ENCODE measurements around the gene UBE2E1. TPM values are rescaled to one million over a fixed set of nuclear protein-coding genes. Genes with fewer than 3 reads are reported as not detected.

Gene UBE2E1
- total and polyA plus RNA-seq, 2 donors (not counting 1 experiment from before 2014, with no cell fraction given), result 46.7 to 63.7 TPM

DNA sequence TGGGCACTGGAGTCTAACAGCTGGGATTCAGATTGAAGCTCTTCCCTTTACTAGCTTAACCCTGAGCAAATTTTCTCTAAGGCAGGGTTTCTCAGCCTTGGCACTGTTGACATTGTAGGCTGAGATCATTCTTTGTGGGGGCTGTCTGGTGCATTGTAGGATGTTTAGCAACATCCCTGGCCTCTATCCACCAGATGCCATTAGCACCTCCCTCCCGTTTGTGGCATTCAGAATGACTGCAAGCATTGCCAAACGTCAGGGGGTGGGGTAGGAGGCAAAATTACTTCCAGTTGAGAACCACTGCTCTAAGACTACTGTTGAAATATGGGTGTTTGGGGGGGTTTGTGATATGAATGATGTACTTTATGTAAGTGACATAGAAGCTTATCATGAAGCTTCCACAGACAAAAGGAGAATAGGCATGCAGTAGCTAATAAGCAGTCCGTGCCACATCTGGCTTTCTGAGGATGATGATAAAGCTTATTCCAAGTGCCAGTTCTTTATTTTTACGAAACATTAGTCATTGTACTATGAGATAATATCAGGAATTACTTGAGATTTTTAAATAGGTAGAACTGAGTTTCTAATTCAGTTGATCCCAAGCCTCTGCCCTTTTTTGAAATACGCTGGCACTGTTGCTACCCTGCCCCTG, 71.7 kb downstream of the UBE2E1 start:
- H2AFZ ChIP-seq (ENCODE audit: insufficient read depth, low read depth, low read length, poor library complexity, severe bottlenecking), result no peak overlapping the region
- TF ChIP-seq EZH2 (IDR thresholded peaks at IDR 0.05; ENCODE audit: borderline replicate concordance, insufficient read depth, low read depth, low read length, poor library complexity, severe bottlenecking), result no peak
- TF ChIP-seq, protein P1, sequence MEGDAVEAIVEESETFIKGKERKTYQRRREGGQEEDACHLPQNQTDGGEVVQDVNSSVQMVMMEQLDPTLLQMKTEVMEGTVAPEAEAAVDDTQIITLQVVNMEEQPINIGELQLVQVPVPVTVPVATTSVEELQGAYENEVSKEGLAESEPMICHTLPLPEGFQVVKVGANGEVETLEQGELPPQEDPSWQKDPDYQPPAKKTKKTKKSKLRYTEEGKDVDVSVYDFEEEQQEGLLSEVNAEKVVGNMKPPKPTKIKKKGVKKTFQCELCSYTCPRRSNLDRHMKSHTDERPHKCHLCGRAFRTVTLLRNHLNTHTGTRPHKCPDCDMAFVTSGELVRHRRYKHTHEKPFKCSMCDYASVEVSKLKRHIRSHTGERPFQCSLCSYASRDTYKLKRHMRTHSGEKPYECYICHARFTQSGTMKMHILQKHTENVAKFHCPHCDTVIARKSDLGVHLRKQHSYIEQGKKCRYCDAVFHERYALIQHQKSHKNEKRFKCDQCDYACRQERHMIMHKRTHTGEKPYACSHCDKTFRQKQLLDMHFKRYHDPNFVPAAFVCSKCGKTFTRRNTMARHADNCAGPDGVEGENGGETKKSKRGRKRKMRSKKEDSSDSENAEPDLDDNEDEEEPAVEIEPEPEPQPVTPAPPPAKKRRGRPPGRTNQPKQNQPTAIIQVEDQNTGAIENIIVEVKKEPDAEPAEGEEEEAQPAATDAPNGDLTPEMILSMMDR (IDR thresholded peaks at IDR 0.05), result no peak
- Mint-ChIP-seq H3K9me3 (ENCODE audit: insufficient read depth) (no peaks in the 10 kb centered on the region), H3K4me1 (peaks cover 56% of the 10 kb centered on the region), H3K27ac (no peak overlapping the region), H3K27me3 (no peaks in the 10 kb centered on the region), H3K4me3 (no peak overlapping the region)
- H3K79me2 ChIP-seq (ENCODE audit: control insufficient read depth, insufficient read depth, low read length), result peaks cover 57% of the 10 kb centered on the region
- peaks cover 0 to 8% (median 0%) of the 10 kb centered on the region in 3 donors for H3K9me3 ChIP-seq (ENCODE audit: control extremely low read depth in 1 of 3, control insufficient read depth in 2 of 3, insufficient read depth in 1 of 3, low read length in 2 of 3)
- no peaks in the 10 kb centered on the region for H3K36me3 ChIP-seq (replicated peaks in 1 of 2; ENCODE audit: control extremely low read depth in 1 of 2, control insufficient read depth in 1 of 2, extremely low read depth in 1 of 2, insufficient read depth in 2 of 2, low read length in 1 of 2)
- H3K27ac ChIP-seq (ENCODE audit: low read length in 2 of 2), result no peak overlapping the region
- no peak overlapping the region for H3K4me2 ChIP-seq (replicated peaks; ENCODE audit: low read depth, low read length, poor library complexity, severe bottlenecking)
- WGBS (ENCODE audit: insufficient coverage), result 100% methylated on average over 2 of the region's 5 CpGs
- ChIA-PET CTCF (interaction anchor here (0.6 to 1.4 kb wide), 2 partner anchors 10 to 11 kb away, joined by 3 to 4 read pairs; no protein-coding TSS in a partner anchor), POLR2A (no interaction called here)
- H3K27me3 ChIP-seq (replicated peaks in 1 of 4; ENCODE audit: control extremely low read depth in 1 of 4, control insufficient read depth in 3 of 4, insufficient read depth in 4 of 4, low read length in 3 of 4), result no peaks in the 10 kb centered on the region
- H4K20me1 ChIP-seq (ENCODE audit: control insufficient read depth, insufficient read depth, low read length, poor library complexity, severe bottlenecking), result peaks cover 52% of the 10 kb centered on the region
- DNase-seq (no peak), ATAC-seq (ENCODE audit: low read depth) (no peak)
- intact Hi-C loops (cut with micrococcal nuclease), result loop anchor here (10.0 kb wide), 1 partner anchor 1313 kb away; no protein-coding TSS in a partner anchor
- no peak overlapping the region for H3K9ac ChIP-seq (ENCODE audit: low read length)
- peaks cover 0 to 13% of the 10 kb centered on the region in 2 donors for H3K4me1 ChIP-seq (ENCODE audit: control insufficient read depth in 2 of 2, insufficient read depth in 2 of 2, low read length in 2 of 2)
- no peak overlapping the region for H3K4me3 ChIP-seq (ENCODE audit: control extremely low read depth in 1 of 5, extremely low read depth in 1 of 5, insufficient read depth in 1 of 5, low read depth in 2 of 5, low read length in 4 of 5)

DNA sequence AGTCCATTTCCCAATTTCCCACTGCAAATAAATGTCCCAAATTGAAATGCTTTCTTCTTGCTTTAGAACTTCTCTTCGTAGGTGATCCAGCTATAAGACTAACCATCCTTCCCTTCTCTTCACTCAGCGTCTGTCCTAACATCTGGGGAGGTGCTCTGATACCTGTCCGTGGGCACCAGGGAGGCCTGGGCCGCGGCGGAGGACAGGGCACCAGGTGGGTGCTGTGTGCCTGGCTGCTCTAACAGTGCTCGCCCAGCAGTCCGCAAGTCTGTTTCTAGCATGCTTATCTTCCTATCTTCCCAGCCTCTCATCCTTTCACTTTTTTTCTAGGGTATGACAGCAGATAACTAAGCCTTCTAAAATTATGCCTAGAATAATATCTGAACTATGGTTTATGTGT, 73.7 kb downstream of the UBE2E1 start:
- Mint-ChIP-seq H3K4me1 (peaks cover 49% of the 10 kb centered on the region), H3K27ac (no peak overlapping the region), H3K9me3 (ENCODE audit: insufficient read depth) (no peaks in the 10 kb centered on the region), H3K27me3 (no peaks in the 10 kb centered on the region), H3K4me3 (no peak overlapping the region)
- Histone ChIP-seq H3K4me2 (replicated peaks; ENCODE audit: low read depth, low read length, poor library complexity, severe bottlenecking) (no peak overlapping the region), H3K36me3 (replicated peaks in 1 of 2; ENCODE audit: control extremely low read depth in 1 of 2, control insufficient read depth in 1 of 2, extremely low read depth in 1 of 2, insufficient read depth in 2 of 2, low read length in 1 of 2) (no peaks in the 10 kb centered on the region), H3K79me2 (ENCODE audit: control insufficient read depth, insufficient read depth, low read length) (peaks cover 44% of the 10 kb centered on the region), H3K27ac (ENCODE audit: low read length in 2 of 2) (no peak overlapping the region), H3K9ac (ENCODE audit: low read length) (no peak overlapping the region), H3K9me3 (ENCODE audit: control extremely low read depth in 1 of 3, control insufficient read depth in 2 of 3, insufficient read depth in 1 of 3, low read length in 2 of 3) (peaks cover 0 to 8% (median 0%) of the 10 kb centered on the region in 3 donors), H3K4me3 (ENCODE audit: control extremely low read depth in 1 of 5, extremely low read depth in 1 of 5, insufficient read depth in 1 of 5, low read depth in 2 of 5, low read length in 4 of 5) (no peak overlapping the region), H3K27me3 (replicated peaks in 1 of 4; ENCODE audit: control extremely low read depth in 1 of 4, control insufficient read depth in 3 of 4, insufficient read depth in 4 of 4, low read length in 3 of 4) (no peaks in the 10 kb centered on the region), H3K4me1 (ENCODE audit: control insufficient read depth in 2 of 2, insufficient read depth in 2 of 2, low read length in 2 of 2) (peaks cover 0 to 13% of the 10 kb centered on the region in 2 donors), H2AFZ (ENCODE audit: insufficient read depth, low read depth, low read length, poor library complexity, severe bottlenecking) (no peak overlapping the region), H4K20me1 (ENCODE audit: control insufficient read depth, insufficient read depth, low read length, poor library complexity, severe bottlenecking) (peaks cover 42% of the 10 kb centered on the region)
- WGBS (ENCODE audit: insufficient coverage), result 93% methylated on average over 3 of the region's 8 CpGs
- DNase-seq (no peak), ATAC-seq (ENCODE audit: low read depth) (no peak)
- ChIA-PET CTCF (interaction anchor here (0.9 kb wide), 1 partner anchor 9 kb away, joined by 4 read pairs; no protein-coding TSS in a partner anchor), POLR2A (no interaction called here)
- TF ChIP-seq, protein P1 (IDR thresholded peaks at IDR 0.05), result no peak
- no peak for TF ChIP-seq EZH2 (IDR thresholded peaks at IDR 0.05; ENCODE audit: borderline replicate concordance, insufficient read depth, low read depth, low read length, poor library complexity, severe bottlenecking)
- intact Hi-C loops (cut with micrococcal nuclease), result loop anchor here (10.0 kb wide), 1 partner anchor 1315 kb away; no protein-coding TSS in a partner anchor

All from B cell (primary cell).